Measurements from ENCODE around the gene CLEC4G.

The CLEC4G gene

GRCh38 chr19:7729211-7729610, 2.7 kb downstream of the CLEC4G start:
- no peak for DNase-seq (ENCODE audit: low read depth in 2 of 2)

GRCh38 chr19:7725791-7726190, 6.1 kb downstream of the CLEC4G start:
- DNase-seq (ENCODE audit: low read depth in 2 of 2): no peak

- DNase-seq (ENCODE audit: low read depth in 2 of 2): no peak
These were observed 9.7 kb downstream of the CLEC4G start for GRCh38 chr19:7722231-7722651.

- DNase-seq (ENCODE audit: low read depth in 2 of 2): no peak
These were observed 11.6 kb downstream of the CLEC4G start for GRCh38 chr19:7720351-7720750.

- DNase-seq (ENCODE audit: low read depth in 2 of 2): no peak
These were observed 13.2 kb downstream of the CLEC4G start for GRCh38 chr19:7718668-7719067.

GRCh38 chr19:7716762-7717161, 15.1 kb downstream of the CLEC4G start:
- DNase-seq (ENCODE audit: low read depth in 2 of 2): no peak

- DNase-seq (ENCODE audit: low read depth in 2 of 2): no peak
These were observed 16.2 kb downstream of the CLEC4G start for GRCh38 chr19:7715671-7716070.

- no peak for DNase-seq (ENCODE audit: low read depth in 2 of 2)
These were observed 21.3 kb downstream of the CLEC4G start for GRCh38 chr19:7710616-7711015.

GRCh38 chr19:7709932-7710460, 21.9 kb downstream of the CLEC4G start:
- DNase-seq (ENCODE audit: low read depth in 2 of 2): no peak

GRCh38 chr19:7706955-7707456, 24.9 kb downstream of the CLEC4G start:
- no peak for DNase-seq (ENCODE audit: low read depth in 2 of 2)

GRCh38 chr19:7706188-7706954, 25.5 kb downstream of the CLEC4G start:
- DNase-seq (ENCODE audit: low read depth in 2 of 2): no peak

GRCh38 chr19:7705387-7706187, 26.3 kb downstream of the CLEC4G start:
- peak; percentile 39 to 56 for DNase-seq (ENCODE audit: low read depth in 2 of 2)

- DNase-seq (ENCODE audit: low read depth in 2 of 2): no peak
These were observed 27.4 kb downstream of the CLEC4G start for GRCh38 chr19:7704280-7705060.

GRCh38 chr19:7703332-7703731, 28.6 kb downstream of the CLEC4G start:
- DNase-seq (ENCODE audit: low read depth in 2 of 2): no peak

GRCh38 chr19:7701654-7702457, 30.1 kb downstream of the CLEC4G start, which contains the start of gene FCER2:
Gene FCER2 (minus strand): TSS chr19:7702131. CDS start chr19:7699760, 2,371 bp downstream.
- no peak for DNase-seq (ENCODE audit: low read depth in 2 of 2)

- DNase-seq (ENCODE audit: low read depth in 2 of 2): no peak
These were observed 30.8 kb downstream of the CLEC4G start for GRCh38 chr19:7701049-7701653.

- no peak for DNase-seq (ENCODE audit: low read depth in 2 of 2)
These were observed 32.2 kb downstream of the CLEC4G start for GRCh38 chr19:7699417-7700401.

- no peak for DNase-seq (ENCODE audit: low read depth in 2 of 2)
These were observed 32.9 kb downstream of the CLEC4G start for GRCh38 chr19:7699003-7699402.

GRCh38 chr19:7698583-7698982, 33.3 kb downstream of the CLEC4G start:
- DNase-seq (ENCODE audit: low read depth in 2 of 2): no peak

All from stimulated activated CD4-positive, alpha-beta T cell treated with anti-CD3 and anti-CD28 coated beads, Interleukin-1b, Interleukin-23, amount 100 ng/mL, for 1 hour (primary cell).